ENCODE results near the gene PLAC1. TPM values are rescaled to one million over a fixed set of nuclear protein-coding genes. Genes with fewer than 3 reads are reported as not detected.

The PLAC1 gene
- total RNA-seq, 2 donors from 2014 or later, result not detected

DNA sequence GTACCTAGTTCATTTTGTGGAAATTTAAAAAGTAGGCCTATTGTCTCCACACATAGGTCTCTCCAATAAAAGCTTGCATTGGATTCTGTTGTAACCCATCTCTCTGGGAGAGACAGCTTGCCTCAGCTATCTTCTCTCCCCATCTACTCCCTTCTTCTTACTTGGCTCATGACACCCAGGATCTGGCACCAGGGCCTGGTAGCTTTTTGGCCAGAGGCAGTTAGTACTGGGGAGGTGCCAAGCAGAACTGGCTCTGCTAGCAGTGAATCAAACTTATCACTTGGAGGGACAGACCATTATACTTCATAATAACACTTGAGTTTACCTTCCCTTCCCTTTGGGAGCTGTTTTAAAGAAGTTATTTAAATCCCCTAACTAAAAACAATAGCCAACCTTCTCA lies 31.8 kb downstream of the PLAC1 start:
- Histone ChIP-seq H3K4me1 (peaks cover 0 to 33% of the 10 kb centered on the region in 2 donors), H3K27me3 (no peaks in the 10 kb centered on the region), H3K36me3 (no peaks in the 10 kb centered on the region), H3K9me3 (no peaks in the 10 kb centered on the region), H3K4me3 (no peak overlapping the region), H3K27ac (no peak overlapping the region)
- TF ChIP-seq, protein P1, sequence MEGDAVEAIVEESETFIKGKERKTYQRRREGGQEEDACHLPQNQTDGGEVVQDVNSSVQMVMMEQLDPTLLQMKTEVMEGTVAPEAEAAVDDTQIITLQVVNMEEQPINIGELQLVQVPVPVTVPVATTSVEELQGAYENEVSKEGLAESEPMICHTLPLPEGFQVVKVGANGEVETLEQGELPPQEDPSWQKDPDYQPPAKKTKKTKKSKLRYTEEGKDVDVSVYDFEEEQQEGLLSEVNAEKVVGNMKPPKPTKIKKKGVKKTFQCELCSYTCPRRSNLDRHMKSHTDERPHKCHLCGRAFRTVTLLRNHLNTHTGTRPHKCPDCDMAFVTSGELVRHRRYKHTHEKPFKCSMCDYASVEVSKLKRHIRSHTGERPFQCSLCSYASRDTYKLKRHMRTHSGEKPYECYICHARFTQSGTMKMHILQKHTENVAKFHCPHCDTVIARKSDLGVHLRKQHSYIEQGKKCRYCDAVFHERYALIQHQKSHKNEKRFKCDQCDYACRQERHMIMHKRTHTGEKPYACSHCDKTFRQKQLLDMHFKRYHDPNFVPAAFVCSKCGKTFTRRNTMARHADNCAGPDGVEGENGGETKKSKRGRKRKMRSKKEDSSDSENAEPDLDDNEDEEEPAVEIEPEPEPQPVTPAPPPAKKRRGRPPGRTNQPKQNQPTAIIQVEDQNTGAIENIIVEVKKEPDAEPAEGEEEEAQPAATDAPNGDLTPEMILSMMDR (IDR thresholded peaks at IDR 0.05), result no peak
- no peak for DNase-seq (ENCODE audit: low spot score)

DNA sequence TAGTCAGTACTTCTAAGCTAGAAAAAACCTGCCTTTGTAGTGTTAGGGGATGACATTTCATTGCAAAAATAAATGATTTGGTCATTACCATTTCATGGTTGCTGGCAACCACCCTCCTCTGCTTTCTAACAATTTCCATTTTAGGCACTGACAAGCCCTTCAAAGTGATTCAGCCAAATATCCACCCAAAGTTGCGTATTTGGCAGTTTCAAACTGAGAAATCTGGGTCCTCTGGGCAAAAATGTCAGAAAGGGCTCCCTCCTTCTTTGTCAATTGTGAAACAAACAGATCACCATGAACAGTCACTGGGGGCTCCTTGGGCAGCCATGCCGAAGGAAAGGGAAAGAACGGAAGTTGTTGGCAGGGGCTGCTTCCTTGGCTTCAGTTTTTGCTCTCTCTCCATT lies 33.0 kb downstream of the PLAC1 start:
- no peak for DNase-seq (ENCODE audit: low spot score)
- H3K36me3 ChIP-seq, result no peaks in the 10 kb centered on the region
- no peak overlapping the region for H3K4me3 ChIP-seq
- H3K27me3 ChIP-seq, result no peaks in the 10 kb centered on the region
- H3K27ac ChIP-seq, result no peak overlapping the region
- peaks cover 0 to 33% of the 10 kb centered on the region in 2 donors for H3K4me1 ChIP-seq
- TF ChIP-seq, protein P1 (IDR thresholded peaks at IDR 0.05), result no peak
- H3K9me3 ChIP-seq, result no peaks in the 10 kb centered on the region

DNA sequence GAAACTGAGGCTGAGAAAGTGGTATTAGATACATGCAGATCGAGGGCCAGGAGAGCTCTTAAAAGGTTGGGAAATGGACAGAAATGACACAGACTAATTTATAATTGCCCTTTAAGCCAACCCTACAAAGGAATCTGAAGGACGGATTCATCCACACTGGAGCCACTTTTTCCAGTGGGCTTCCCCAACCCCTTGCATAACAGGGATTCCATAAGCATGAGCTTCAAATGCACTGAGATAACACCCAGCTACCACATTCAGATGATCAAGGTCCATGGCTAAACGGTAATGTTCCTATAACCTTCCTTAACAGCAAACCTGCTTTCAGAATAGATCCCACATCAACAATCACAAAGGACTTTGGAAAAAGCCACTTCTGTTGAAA lies 34.2 kb downstream of the PLAC1 start:
- no peak overlapping the region for H3K27ac ChIP-seq
- peaks cover 0 to 33% of the 10 kb centered on the region in 2 donors for H3K4me1 ChIP-seq
- H3K4me3 ChIP-seq, result no peak overlapping the region
- H3K36me3 ChIP-seq, result no peaks in the 10 kb centered on the region
- no peaks in the 10 kb centered on the region for H3K27me3 ChIP-seq
- TF ChIP-seq, protein P1 (IDR thresholded peaks at IDR 0.05), result no peak
- H3K9me3 ChIP-seq, result no peaks in the 10 kb centered on the region
- no peak for DNase-seq (ENCODE audit: low spot score)

DNA sequence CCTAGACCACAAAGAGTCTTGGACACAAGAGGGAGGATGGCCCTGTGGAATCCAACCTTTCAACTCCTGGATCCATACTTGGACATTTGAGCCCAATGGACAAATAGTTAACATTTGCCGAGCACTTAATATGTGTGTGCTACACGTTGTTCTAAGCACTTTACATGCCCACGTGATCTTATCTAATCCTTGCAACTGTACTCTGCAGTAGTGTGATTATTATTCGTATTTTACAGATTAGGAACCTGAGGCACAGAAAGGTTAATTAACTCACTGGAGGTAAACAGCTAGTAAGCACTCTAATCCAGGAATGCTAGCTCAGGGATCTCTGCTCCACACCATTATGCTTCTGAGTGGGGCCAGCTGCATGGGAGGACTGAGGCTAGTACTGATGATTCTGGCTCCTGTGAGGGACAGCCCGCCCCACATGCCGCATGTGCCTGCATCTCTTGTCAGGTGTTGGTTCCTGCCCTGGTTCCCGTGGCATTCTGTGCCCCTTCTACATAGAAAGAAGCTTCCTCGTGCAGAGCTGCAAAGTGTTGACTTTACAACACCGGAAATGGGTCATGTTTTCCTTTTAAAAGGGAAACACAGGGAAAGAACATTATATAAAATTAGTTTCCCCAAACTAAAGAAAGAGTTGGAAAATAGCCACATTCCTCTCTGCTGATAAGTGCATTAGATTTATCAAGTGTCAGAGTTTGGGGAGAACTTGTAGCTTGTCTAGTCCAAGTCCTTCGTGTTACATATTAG lies 34.8 kb downstream of the PLAC1 start:
- Histone ChIP-seq H3K36me3 (no peaks in the 10 kb centered on the region), H3K9me3 (no peaks in the 10 kb centered on the region), H3K27me3 (no peaks in the 10 kb centered on the region), H3K4me1 (peaks cover 0 to 33% of the 10 kb centered on the region in 2 donors), H3K27ac (no peak overlapping the region), H3K4me3 (no peak overlapping the region)
- TF ChIP-seq, protein P1 (IDR thresholded peaks at IDR 0.05), result no peak
- DNase-seq (ENCODE audit: low spot score), result no peak

DNA sequence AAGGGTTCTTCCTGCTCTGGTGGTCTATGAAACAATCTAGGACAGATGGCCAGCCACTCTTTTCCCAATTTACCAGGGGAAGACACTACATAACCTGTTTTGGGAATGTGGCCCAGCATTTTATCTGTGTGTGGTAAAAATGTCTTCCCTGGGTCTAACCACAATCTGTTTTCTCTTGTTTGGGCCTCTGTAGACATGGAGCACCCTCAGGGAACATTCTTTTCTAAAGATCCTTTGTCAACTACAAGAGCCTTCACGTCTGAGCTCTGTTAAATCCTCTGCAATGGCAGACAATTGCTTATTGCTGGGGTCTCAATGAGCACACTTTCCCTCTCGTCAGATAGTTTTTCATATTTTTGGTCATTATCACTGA lies 35.5 kb downstream of the PLAC1 start:
- H3K9me3 ChIP-seq, result no peaks in the 10 kb centered on the region
- H3K36me3 ChIP-seq, result no peaks in the 10 kb centered on the region
- peaks cover 0 to 33% of the 10 kb centered on the region in 2 donors for H3K4me1 ChIP-seq
- TF ChIP-seq, protein P1 (IDR thresholded peaks at IDR 0.05), result no peak
- no peak overlapping the region for H3K27ac ChIP-seq
- H3K4me3 ChIP-seq, result no peak overlapping the region
- H3K27me3 ChIP-seq, result no peaks in the 10 kb centered on the region
- DNase-seq (ENCODE audit: low spot score), result no peak

Measured in right atrium auricular region (tissue), 2 donors.